GM12891 (cell line): ENCODE data around the gene OR10AD1.
A peak's percentile ranks its signal among the peaks of the same experiment; 100 is the strongest.
"Not testable (repeated sequence)": the region's sequence is repeated elsewhere in the genome, so short reads cannot be mapped to it uniquely, and the experiment has no call there.

Experiments
- DNase-seq: peaks from one replicate; pipeline ENCODE4 v3.0.0; 2011; ENCODE audit warnings: low spot score; ENCODE audit not compliant: insufficient read length
- FAIRE-seq: peaks from 2 replicates; lab custom pipeline; 2011; peaks lifted over from hg19 to GRCh38; lab: Jason Lieb, UNC
- PAX5 ChIP-seq: IDR thresholded peaks from 2 replicates; pipeline ENCODE4 v1.6.1; 2011; ENCODE audit warnings: low read length, moderate library complexity, mild to moderate bottlenecking; ENCODE audit not compliant: insufficient read depth, severe bottlenecking
- POLR2A ChIP-seq: IDR thresholded peaks from 2 replicates; pipeline ENCODE4 v1.6.1; 2011; ENCODE audit warnings: low read depth, low read length, control low read depth
- POLR2AphosphoS5 ChIP-seq: IDR thresholded peaks from 2 replicates; pipeline ENCODE4 v1.6.1; 2011; ENCODE audit warnings: low read depth, low read length, control low read depth
- POU2F2 ChIP-seq: IDR thresholded peaks from 2 replicates; pipeline ENCODE4 v1.6.1; 2011; ENCODE audit warnings: low read depth, mild to moderate bottlenecking, control low read depth, low read length, moderate library complexity
- SPI1 ChIP-seq: IDR thresholded peaks from 2 replicates; pipeline ENCODE4 v1.6.1; 2011; ENCODE audit warnings: low read depth, low read length, control low read depth
- TAF1 ChIP-seq: IDR thresholded peaks from 2 replicates; pipeline ENCODE4 v1.6.1; 2011; ENCODE audit warnings: low read depth, low read length, control low read depth

The OR10AD1 gene

DNA sequence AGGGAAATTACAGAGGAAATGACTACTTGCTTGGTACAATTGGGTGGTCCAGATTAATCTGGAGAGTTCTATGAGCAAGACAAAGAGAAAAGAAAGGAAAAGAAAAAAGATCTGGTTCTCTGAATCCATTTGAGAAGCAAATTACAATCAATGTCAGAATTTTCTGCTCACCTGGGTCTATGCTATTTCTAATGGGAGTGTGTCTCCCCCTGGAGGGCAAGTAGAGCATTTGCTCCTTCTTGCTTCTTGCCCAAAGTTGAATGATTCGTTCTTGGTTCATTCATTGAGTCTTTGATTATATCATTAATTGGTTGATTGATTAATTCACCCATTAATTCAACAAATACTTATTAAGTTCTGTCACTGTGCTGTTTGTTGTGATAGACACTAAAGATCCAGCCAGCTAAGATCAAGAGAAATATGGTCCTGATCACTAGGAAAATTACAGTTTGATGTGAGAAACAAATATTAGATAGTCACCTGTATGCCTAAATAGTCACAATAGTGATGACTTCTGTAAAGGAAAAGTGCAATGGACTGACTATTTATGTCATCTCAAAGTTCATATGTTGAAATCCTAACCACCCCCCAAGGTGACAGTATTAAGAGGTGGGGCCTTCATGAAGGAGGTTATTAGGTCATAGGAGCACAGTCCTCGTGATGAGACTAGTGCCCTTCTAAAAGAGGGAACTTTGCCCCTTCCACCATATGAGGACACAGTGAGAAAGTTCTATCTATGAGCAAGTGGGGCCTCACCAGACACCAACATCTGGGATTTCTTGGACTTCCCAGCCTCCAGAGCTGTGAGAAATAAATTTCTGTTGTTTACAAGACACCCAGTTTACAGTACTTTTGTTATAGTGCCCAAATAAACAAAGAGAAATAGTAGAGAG is 37.8 kb downstream of the OR10AD1 start:
- FAIRE-seq: peak; percentile 93
- TF ChIP-seq SPI1 (no peak), POU2F2 (no peak), TAF1 (no peak), PAX5 (no peak), POLR2AphosphoS5 (no peak), POLR2A (no peak)
- no peak for DNase-seq

- DNase-seq (no peak), FAIRE-seq (no peak)
- no peak for TF ChIP-seq POU2F2
- TF ChIP-seq POLR2A: no peak
- TF ChIP-seq POLR2AphosphoS5: no peak
- no peak for TF ChIP-seq TAF1
- TF ChIP-seq SPI1: no peak
- no peak for TF ChIP-seq PAX5
These were observed 38.6 kb downstream of the OR10AD1 start for GRCh38 chr12:48164451-48164850.

DNA sequence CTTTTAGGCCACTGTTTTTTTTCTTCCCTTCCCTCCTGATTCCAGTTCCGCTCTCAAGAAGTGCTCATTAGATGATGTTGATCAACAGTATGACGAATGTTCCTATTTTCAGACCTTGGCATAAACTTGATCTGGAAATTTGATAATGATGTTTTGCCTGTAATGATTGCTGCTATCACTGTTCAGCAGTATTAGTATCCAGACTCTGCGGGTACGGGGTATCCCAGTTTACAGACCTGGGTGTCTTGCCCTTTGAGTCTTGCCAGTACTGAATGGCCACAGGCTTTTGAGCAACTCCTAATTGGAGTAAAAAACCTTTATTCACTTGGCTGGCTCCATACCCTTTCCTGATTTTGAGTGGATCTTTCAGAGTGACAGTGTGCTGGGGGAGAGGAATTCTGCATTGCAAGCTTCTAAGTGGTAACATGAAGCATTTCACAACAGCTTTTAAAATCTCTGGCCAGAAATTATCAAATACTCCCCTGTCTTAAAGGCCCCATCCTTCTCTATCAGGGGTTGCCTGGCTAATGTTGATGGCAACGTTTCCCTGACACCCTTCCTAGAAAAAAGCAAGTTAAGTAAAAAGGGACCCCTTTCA is 39.8 kb downstream of the OR10AD1 start:
- FAIRE-seq (no peak), DNase-seq (no peak)
- TF ChIP-seq POLR2AphosphoS5: no peak
- TF ChIP-seq PAX5: no peak
- no peak for TF ChIP-seq SPI1
- no peak for TF ChIP-seq POU2F2
- TF ChIP-seq POLR2A: no peak
- no peak for TF ChIP-seq TAF1

- peak; percentile 23 for FAIRE-seq
- no peak for DNase-seq
- TF ChIP-seq SPI1: peak; percentile 72
- no peak for TF ChIP-seq POLR2AphosphoS5
These were observed 42.3 kb downstream of the OR10AD1 start for GRCh38 chr12:48160807-48161206.

GRCh38 chr12:48160046-48160445 is 43.0 kb downstream of the OR10AD1 start:
- FAIRE-seq (no peak), DNase-seq (no peak)
- no peak for TF ChIP-seq POLR2A
- no peak for TF ChIP-seq POU2F2
- TF ChIP-seq TAF1: no peak
- no peak for TF ChIP-seq PAX5
- TF ChIP-seq POLR2AphosphoS5: no peak

DNA sequence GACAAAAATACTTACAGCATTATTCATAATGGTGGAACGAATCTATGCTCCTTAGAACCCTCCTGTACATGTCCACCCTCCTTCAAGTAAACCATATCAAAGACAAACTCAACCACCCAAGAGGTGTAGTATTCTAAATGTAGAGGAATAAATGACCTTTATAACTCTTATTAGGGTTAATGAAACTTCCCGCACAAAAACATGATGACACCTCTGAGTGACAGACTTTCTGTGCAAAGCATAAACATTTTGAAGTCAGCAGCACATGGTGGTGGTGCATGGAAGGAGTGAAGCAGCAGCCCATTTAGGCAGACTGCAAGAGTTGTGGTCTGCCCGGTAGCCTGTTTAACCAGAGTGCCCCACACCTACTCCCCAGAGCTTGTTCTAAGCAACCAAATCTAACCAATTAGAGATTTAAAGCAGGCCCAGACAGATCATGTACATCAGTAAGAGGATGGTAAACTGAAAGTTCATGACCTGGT is 45.2 kb downstream of the OR10AD1 start:
- no peak for TF ChIP-seq POLR2A
- no peak for TF ChIP-seq SPI1
- no peak for TF ChIP-seq POU2F2
- TF ChIP-seq TAF1: no peak
- TF ChIP-seq PAX5: no peak
- no peak for TF ChIP-seq POLR2AphosphoS5
- no peak for FAIRE-seq
- DNase-seq: no peak

- TF ChIP-seq POU2F2 (peak; percentile 35; the same call in 1 of the 2 replicates), POLR2A (peak; percentile 77), TAF1 (0 out of 2 replicates have a peak, but pooled peaks have one; percentile 3), SPI1 (no peak), PAX5 (no peak), POLR2AphosphoS5 (peak; percentile 68)
- peak; percentile 98 for FAIRE-seq
- DNase-seq: peak; percentile 80
These were observed 45.8 kb downstream of the OR10AD1 start, which contains the start of gene ASB8 for GRCh38 chr12:48157018-48157888. ASB8 (minus strand) TSS chr12:48157515; CDS start chr12:48153496, 4,019 bp downstream.

GRCh38 chr12:48156652-48157017 is 46.5 kb downstream of the OR10AD1 start:
- no peak for TF ChIP-seq TAF1
- no peak for TF ChIP-seq SPI1
- no peak for TF ChIP-seq PAX5
- TF ChIP-seq POLR2AphosphoS5: no peak
- TF ChIP-seq POU2F2: no peak
- TF ChIP-seq POLR2A: no peak
- DNase-seq (no peak), FAIRE-seq (no peak)

DNA sequence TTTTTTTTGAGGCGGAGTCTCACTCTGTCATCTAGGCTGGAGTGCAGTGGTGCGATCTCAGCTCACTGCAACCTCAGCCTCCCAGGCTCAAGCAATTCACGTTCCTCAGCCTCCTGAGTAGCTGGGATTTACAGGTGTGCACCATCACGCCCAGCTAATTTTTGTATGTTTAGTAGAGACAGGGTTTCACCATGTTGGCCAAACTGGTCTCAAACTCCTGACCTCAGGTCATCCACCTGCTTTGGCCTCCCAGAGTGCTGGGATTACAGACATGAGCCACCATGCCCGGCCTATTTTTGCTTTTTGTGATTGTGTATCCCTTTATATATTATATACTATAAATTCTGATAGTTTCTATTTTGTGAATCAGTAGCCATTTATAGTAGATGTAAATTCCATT is 47.3 kb downstream of the OR10AD1 start:
- DNase-seq, FAIRE-seq: not testable (repeated sequence)
